H7 (cell line): ENCODE data around the gene XPO1. TPM values are rescaled to one million over a fixed set of nuclear protein-coding genes. Genes with fewer than 3 reads are reported as not detected.
"Not testable (repeated sequence)": the region's sequence is repeated elsewhere in the genome, so short reads cannot be mapped to it uniquely, and the experiment has no call there.

Source experiments
- DNase-seq: peaks from one replicate; pipeline ENCODE4 v3.0.0; 2012
- H3K27me3 ChIP-seq: 2 replicates; pipeline ENCODE4 v1.6.0; 2011; ENCODE audit warnings: mild to moderate bottlenecking, low read length; ENCODE audit not compliant: control insufficient read depth, insufficient read depth
- H3K36me3 ChIP-seq: replicated peaks from 2 replicates; pipeline ENCODE4 v1.5.1; 2011; ENCODE audit warnings: low read length; ENCODE audit not compliant: control insufficient read depth, insufficient read depth
- H3K4me3 ChIP-seq: 2 replicates; pipeline ENCODE4 v1.5.1; 2011; ENCODE audit warnings: low read depth, mild to moderate bottlenecking, control low read depth, low read length, moderate library complexity; ENCODE audit not compliant: insufficient read depth
- total RNA-seq: library from RNA; depleted of rRNA; stranded (reverse); fragments of >200 nt; shearing (Covaris generic); gene quantifications from 2 replicates; pipeline ENCODE4 v1.2.3, GENCODE V29; 2014

Gene XPO1
- total RNA-seq, 1 experiment from 2014 or later: 197 TPM

- Histone ChIP-seq H3K36me3 (peaks cover 24% of the 10 kb centered on the region), H3K4me3 (no peak overlapping the region), H3K27me3 (no peaks in the 10 kb centered on the region)
- no peak for DNase-seq
Measured at GRCh38 chr2:61504949-61505348, 33.2 kb downstream of the XPO1 start.

GRCh38 chr2:61499060-61499459 is 39.1 kb downstream of the XPO1 start:
- no peak for DNase-seq
- peaks cover 52% of the 10 kb centered on the region for H3K36me3 ChIP-seq
- H3K4me3 ChIP-seq: no peak overlapping the region
- H3K27me3 ChIP-seq: no peaks in the 10 kb centered on the region

GRCh38 chr2:61493523-61493942 is 44.6 kb downstream of the XPO1 start:
- no peak for DNase-seq
- H3K27me3 ChIP-seq: no peaks in the 10 kb centered on the region
- H3K36me3 ChIP-seq: peaks cover 53% of the 10 kb centered on the region
- H3K4me3 ChIP-seq: no peak overlapping the region

- H3K27me3 ChIP-seq: no peaks in the 10 kb centered on the region
- H3K36me3 ChIP-seq: peaks cover 56% of the 10 kb centered on the region
Measured at GRCh38 chr2:61492476-61492875, 45.7 kb downstream of the XPO1 start.

GRCh38 chr2:61485281-61485680 is 52.9 kb downstream of the XPO1 start:
- no peak for DNase-seq
- H3K4me3 ChIP-seq: no peak overlapping the region
- H3K27me3 ChIP-seq: no peaks in the 10 kb centered on the region
- peaks cover 48% of the 10 kb centered on the region for H3K36me3 ChIP-seq

More at GRCh38 chr2:61492476-61492875, 45.7 kb downstream of the XPO1 start:
- DNase-seq: no peak
- no peak overlapping the region for H3K4me3 ChIP-seq

GRCh38 chr2:61478086-61478485 is 60.1 kb downstream of the XPO1 start:
- peaks cover 27% of the 10 kb centered on the region for H3K36me3 ChIP-seq
- no peaks in the 10 kb centered on the region for H3K27me3 ChIP-seq
- H3K4me3 ChIP-seq: no peak overlapping the region
- no peak for DNase-seq

GRCh38 chr2:61476929-61477589 is 61.1 kb downstream of the XPO1 start:
- not testable (repeated sequence) for DNase-seq, H3K4me3 ChIP-seq, H3K27me3 ChIP-seq
- H3K36me3 ChIP-seq: peaks cover 18% of the 10 kb centered on the region

GRCh38 chr2:61471905-61472805 is 66.0 kb downstream of the XPO1 start:
- Histone ChIP-seq H3K27me3 (no peaks in the 10 kb centered on the region), H3K36me3 (no peaks in the 10 kb centered on the region; the same call in 1 of the 2 replicates), H3K4me3 (peak overlapping the region; percentile 95)
- peak; percentile 15 for DNase-seq

GRCh38 chr2:61470965-61471904 is 66.9 kb downstream of the XPO1 start, which contains the start of gene USP34:
Gene USP34 (minus strand): TSS chr2:61471087. CDS start chr2:61470692, 395 bp downstream.
- Histone ChIP-seq H3K36me3 (no peaks in the 10 kb centered on the region; the same call in 1 of the 2 replicates), H3K4me3 (peak within 1 kb of the TSS; percentile 95), H3K27me3 (no peaks in the 10 kb centered on the region)
- peak; percentile 95 for DNase-seq

GRCh38 chr2:61470122-61470951 is 67.8 kb downstream of the XPO1 start:
- DNase-seq: peak; percentile 97
- H3K4me3 ChIP-seq: peak overlapping the region; percentile 95

GRCh38 chr2:61469424-61470121 is 68.6 kb downstream of the XPO1 start:
- DNase-seq: peak; percentile 19
- Histone ChIP-seq H3K4me3 (peak overlapping the region; percentile 75), H3K27me3 (no peaks in the 10 kb centered on the region), H3K36me3 (no peaks in the 10 kb centered on the region; the same call in 1 of the 2 replicates)

More at GRCh38 chr2:61470122-61470951, 67.8 kb downstream of the XPO1 start:
- H3K27me3 ChIP-seq: no peaks in the 10 kb centered on the region
- no peaks in the 10 kb centered on the region; the same call in 1 of the 2 replicates for H3K36me3 ChIP-seq

GRCh38 chr2:61468231-61468630 is 69.9 kb downstream of the XPO1 start:
- DNase-seq, H3K4me3 ChIP-seq, H3K36me3 ChIP-seq, H3K27me3 ChIP-seq: not testable (repeated sequence)

GRCh38 chr2:61465045-61465444 is 73.1 kb downstream of the XPO1 start:
- H3K27me3 ChIP-seq: no peaks in the 10 kb centered on the region
- DNase-seq: no peak
- H3K36me3 ChIP-seq: no peaks in the 10 kb centered on the region
- no peak overlapping the region for H3K4me3 ChIP-seq
